ENCODE results near the gene RNF166.

Gene RNF166

DNA sequence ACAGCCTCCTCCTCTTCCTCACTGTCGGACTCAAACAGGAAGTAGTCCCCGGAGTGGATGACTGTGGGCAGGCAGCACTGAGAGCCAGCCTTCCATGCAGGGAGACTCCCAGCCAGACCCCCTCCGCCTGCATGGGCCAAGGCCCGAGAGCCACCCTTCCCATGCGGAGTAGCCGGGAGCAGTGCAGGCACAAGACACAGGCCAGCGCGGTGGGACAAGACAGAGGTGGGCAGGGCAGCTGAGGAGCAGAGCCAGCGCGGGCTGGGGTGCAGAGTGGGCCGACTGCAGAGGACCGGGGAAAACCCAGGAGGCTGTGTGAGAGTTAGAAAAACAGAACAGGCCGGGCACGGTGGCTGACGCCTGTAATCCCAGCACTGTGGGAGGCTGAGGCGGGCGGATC lies 17.7 kb upstream of the RNF166 start:
- no peak for DNase-seq (ENCODE audit: low read depth)

DNA sequence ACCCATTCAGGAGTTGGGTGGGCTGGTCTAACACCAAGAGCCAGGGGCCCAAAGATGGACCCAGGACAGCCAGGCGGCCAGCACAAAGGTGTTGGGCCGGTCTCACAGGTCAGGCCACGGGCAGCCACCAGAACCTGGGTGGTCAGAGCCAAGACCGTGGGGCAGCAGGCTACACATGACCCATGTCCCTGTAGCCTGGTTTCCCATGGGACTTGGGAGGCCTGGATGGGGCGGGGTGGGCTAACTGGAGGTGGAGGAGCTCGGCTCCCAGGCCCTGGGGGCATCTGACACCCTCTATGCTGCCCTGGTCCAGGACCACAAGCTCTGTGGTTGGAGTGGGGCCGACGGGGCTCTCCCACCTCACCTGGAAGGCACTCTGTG lies 17.3 kb upstream of the RNF166 start:
- no peak for DNase-seq (ENCODE audit: low read depth)

DNA sequence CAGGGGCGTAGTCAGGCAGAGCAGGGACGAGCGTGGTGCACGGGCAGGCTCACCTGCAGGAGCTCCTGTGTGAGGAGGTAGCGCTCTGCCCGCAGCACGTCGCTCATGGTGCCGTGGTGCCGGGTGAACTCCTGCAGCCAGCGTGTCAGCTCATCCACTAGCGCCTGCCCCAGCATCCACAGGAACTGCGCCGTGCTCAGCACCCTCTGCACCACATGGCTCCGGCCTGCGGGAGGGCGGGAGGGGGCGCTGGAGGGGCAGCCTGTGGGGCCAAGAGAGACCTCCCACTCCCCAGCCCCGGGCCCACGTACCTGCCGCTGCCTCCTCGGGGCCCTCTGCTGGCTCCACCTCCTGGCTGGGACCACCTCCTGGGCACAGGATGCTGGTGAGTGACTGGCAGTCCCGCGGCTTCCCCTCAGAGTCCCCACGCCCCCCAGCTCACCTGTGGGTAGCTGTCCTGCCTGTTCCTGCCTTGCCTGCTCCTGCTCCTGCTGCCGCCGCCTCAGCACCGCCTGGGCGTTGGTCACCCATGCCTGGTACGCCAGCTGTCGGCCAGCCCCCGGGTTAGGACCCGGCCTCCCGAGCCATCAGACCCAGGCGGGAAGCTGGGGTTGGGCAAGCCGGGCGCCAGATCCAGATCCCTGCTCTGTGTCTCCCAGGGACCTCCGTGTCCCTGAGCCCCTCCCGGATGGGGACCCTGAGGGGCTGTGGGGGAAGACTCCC lies 16.7 kb upstream of the RNF166 start:
- no peak for DNase-seq (ENCODE audit: low read depth)

DNA sequence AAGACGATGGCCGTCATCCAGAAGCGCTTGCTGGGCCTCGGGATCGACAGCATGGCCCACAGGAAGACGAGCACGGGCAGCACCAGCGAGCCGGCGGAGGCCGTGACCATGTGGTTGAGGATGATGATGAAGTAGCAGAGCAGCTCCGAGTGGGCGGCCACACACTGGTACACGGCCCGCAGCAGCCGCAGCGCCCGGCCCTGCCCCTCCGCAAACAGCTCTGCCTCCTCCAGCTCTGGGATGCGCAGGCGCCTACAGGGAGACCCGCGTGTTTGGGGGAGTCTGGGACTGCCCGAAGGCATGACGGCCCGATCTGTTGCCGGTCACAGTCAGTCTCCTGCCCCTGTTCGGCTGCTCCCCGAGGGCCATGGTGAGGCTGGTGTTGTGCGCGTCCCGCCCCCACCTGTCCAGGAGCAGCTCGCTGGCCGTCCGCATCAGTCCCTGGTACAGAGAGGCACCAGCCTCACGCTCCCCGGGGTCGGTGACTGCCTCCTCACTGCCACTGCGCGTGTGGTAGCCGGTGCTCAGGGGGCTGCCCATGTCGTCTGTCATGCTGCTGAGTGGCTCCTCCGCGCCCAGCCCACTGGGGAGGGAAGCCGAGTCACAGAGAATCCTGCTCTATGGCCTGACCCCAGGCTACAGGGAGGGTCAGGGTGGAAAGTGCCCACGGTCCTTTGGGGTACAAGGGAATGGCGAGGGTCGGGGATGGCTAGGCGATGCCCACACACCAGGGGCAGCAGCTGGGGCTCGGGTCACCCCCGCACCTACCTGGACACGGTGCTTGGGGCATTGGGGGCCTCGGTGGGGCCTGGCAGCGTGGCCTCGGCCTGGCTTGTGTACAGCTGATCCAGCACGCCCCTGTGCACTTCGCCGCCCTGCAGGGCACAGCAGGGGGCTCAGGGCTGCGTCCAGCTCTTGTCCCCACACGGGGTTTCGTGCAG lies 15.9 kb upstream of the RNF166 start:
- DNase-seq (ENCODE audit: low read depth), result no peak

DNA sequence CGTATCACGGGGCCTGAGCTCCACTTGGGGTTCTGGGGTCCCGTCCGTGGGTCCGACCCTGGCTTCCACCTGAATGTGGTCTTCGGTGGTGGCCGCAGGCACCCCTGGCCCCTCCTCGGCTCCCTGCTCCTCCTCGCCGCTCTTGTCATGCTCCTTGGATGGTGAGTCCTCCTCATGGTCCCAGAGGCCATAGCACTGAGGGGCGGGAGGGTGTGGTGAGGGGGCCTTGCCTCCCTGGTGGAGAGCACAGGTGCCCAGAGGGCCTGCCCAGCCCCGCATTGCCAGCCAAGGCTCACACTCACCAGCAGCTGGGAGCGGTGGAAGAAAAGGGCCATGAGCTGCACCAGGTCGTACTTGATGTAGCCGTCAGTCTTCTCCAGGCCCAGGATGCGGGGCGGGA lies 15.0 kb upstream of the RNF166 start:
- no peak for DNase-seq (ENCODE audit: low read depth)

DNA sequence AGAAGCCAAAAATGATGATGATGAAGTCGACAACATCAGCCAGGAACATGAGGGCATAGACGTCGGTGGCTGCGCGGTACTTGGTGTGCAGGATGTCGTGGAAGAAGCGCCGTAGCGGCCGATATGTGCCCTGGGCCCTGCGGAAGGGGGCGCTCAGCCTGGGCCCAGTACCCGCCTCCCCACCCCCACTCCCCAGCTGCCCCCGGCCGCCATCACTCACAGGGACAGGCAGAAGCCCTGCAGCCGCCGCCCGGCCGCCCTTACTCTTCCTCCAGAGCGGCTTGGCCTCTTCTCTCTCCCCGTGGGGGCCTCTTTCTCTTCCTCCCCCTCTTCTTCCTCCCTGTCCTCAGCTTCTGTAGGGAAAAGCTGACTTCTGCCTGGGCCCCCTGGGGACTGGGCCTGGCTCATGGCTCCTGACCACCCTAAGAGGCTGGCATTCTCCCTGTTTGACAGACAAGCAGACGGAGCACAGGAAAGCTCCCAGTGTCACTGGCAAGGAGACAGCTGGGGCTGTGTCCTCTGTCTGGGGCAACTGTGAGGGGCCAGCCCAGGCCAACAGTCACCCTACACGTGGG lies 14.3 kb upstream of the RNF166 start:
- no peak for DNase-seq (ENCODE audit: low read depth)

DNA sequence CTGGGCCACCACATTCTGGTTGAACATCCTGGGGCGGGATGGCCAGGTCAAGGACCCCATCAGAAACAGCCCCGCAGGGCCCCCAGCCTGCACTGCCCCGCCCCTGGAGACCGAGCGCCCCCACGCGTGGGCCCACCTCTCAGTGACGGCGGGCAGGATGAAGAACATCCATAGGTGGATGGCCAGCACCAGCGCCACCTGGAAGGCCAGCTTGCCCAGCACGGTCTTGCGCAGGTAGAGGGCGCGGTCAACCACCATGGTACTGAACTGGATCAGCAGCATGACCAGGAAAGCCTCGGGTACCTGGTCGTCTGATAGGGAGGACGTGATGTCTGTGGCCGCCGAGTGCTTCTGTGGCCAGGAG lies 13.7 kb upstream of the RNF166 start:
- DNase-seq (ENCODE audit: low read depth), result no peak

DNA sequence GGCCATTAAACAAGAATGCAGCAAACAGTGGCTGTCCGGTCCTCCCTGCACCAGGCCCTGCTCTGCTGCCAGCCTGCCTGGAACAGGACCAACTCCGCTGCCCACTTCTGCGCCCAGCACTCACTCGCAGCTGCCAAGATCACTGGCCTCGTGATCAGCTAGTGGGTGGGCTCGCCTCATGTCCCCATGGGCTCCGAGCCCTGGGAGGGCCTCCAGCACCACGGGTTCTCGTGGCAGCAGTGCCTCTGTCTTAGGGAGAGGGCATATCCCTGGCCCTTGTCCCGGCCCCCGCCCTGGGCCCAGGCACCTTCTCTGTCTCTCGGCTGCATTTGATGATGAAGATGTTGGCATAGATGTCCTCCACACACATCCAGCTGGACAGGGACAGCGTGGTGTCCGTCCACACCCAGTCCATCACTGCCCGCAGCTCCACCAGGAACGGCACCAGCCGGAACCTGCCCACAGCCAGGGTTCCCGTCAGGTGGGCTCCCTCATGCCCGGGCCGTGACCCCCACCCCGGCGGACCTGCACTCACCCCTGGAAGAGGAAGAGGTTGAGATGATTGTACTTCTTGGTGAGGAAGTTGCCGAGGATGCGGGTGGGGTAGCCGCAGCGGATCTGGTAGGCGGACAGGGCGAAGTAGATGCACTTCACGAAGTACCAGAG lies 13.2 kb upstream of the RNF166 start:
- DNase-seq (ENCODE audit: low read depth), result no peak

DNA sequence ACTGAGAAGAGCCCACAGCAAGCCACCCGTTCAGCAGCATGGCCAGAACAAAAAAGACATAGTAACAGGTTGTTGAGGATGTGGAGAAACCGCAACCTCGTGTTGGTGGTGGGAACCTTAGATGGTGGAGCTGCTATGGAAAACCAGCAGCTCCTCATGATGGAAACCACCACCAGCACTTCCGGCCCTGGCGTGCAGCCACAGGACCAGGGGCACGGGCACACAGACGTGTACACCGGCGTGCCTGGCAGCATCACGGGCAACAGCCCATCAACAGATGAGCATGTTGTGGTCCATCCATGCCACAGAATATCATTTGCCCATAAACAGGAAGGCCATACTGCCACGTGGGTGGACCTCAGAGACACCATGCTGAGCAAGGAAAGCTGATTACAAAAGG lies 12.0 kb upstream of the RNF166 start:
- no peak for DNase-seq (ENCODE audit: low read depth)

DNA sequence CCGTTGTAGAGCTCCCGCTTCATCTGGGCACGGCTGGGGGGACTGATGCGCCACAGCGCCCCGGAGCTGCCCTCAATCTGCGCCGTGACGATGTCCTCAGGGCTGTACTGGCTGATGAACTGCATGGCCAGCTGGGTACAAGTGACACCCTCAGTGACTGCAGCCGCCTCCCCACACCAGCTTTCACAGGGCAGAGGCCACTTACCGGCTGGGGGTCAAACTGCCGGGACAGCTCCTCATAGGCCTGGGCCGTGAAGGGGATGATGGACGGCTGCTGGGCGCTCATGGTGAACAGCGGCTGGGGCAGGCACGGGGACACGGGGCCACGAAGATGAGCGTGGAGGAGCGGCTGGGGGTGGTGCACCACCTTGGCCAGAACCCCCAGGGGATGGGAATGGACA lies 10.4 kb upstream of the RNF166 start:
- DNase-seq (ENCODE audit: low read depth), result no peak

DNA sequence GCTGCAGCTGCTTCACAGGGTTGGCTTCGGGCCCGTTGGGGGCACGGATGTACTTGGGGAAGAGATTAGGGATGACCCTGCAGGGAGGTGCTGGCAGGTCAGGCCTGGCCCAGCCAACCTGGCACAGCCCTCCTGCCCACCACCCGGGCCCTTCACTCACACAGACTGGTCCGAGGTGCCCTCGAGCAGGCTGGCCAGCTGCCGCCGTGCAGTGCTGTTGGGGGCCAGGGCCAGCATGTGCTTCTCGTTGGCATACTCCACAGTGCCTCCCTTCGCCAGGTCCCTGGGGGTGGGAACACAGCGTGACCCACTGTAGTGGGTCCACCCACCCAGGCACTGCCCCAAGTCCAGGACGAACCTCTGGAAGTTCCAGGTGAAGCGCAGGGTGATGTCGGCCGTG lies 10.0 kb upstream of the RNF166 start:
- no peak for DNase-seq (ENCODE audit: low read depth)

DNA sequence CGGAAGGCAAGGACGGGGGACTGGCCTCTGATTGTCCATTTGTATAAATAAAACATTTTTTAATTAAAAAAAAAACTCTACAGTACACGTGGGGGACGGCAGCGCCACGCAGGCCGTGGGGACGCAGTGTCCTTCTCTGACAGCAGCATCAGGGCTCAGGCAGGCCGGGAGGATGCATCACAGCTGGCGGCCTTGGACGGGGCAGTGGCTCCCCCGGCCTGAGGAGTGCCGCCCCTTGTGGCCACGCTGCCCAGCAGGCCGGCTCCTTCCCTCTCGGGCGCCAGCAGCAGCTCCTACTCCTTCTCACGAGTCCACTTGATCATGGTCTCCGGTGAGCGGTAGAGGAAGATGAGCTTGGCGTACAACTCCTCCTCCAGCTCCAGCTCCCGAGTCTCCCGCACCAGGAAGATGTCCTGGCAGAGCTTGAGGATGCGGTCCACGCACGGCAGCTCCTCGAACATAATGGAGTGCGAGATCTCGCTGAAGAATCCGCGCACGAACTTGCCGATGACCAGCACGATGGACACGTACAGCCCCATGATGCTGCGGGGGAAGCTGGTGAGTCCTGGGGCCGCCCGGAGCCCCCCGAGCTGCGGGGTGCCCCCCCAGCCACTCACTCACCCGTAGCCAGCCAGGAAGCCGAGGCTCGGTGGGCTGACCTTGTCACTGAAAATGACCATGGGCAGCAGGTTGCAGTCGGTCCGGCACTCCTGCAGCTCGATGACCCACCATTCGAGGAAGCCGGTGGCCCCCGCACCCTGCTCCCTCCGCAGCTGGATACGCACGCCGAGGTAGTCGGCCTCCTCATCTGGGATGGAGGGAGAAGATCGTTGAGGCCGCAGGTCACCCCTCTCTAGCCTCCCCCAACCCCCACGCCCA lies 9.3 kb upstream of the RNF166 start:
- no peak for DNase-seq (ENCODE audit: low read depth)

DNA sequence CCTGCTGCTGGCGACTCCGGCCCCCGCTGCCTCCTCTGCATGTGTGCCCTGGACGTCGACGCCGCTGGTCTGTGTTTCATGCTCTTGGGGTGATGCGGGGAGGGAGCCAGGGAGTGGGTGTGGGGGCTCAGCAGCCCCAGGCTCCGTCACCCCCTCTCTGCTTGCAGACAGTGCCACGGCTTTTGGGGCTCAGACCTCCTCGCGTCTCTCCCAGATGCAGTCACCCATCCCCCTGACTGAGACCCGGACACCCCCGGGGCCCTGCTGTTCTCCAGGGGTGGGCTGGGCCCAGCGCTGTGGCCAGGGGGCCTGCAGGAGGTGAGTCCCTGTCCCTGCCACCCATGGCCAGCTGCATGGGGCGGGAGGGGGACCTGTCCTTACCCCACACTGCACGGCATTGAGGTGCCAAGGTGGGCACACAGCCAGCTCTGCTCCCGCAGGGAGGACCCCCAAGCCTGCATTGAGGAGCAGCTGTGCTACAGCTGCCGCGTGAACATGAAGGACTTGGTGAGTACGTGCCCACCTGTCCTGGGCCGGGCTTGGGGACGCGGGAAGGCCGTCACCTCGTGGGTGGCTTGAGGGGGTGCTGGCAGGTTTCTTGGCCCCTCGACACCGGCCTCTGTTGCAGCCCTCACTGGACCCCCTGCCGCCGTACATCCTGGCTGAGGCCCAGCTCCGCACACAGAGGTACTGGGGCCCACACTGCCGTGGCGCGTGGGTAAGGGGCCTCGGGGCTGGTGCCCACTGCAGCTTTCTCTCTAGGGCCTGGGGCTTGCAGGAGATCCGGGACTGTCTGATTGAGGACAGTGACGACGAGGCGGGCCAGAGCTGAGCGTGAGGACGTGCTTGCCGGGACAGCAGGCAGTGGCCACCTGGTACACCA lies 8.5 kb upstream of the RNF166 start:
- no peak for DNase-seq (ENCODE audit: low read depth)

DNA sequence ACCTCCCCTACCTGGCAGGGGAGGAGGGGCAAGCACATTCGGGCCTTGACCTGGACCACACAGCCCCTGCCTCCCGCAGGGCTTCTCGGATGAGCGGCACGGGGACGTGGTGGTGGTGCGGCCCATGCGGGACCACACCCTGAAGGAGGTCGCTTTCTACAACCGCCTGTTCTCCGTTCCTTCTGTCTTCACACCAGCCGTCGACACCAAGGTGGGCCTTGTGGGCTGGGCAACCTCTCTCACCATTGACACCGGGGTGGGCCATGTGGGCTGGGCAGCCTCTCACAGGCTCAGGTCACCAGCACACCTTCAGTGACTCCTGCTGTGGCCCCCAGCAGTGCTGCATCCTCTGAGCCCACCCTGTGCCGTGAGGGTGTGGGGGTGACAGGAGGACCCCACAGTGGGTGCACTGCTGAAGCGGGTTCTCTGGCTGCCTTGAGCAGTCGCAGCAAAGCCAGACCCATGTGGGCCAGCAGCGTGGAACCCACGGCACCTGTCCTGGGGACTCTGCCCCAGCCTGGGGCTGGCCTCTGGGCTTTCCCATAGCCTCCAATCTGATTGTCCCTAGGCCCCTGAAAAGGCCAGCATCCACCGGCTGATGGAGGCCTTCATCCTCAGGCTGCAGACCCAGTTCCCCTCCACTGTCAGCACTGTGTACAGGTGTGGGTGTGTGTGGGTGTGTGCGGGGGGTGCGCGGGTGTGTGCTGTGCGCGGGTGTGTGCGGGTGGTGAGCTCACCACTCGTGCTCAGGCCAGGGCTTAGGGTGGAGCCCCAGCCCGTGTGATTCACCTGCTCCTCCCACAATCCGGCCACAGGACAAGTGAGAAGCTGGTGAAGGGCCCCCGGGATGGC lies 7.6 kb upstream of the RNF166 start:
- no peak for DNase-seq (ENCODE audit: low read depth)

DNA sequence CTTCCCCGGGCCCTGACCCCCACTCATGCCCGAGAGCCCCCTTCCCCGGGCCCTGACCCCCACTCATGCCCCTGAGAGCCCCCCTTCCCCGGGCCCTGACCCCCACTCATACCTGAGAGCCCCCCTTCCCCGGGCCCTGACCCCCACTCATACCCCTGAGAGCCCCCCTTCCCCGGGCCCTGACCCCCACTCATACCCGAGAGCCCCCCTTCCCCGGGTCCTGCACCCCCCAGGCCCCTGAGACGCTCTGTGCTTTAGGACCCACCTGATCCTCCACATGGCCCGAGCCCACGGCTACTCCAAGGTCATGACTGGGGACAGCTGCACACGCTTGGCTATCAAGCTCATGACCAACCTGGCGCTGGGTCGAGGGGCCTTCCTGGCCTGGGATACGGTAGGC lies 6.8 kb upstream of the RNF166 start:
- no peak for DNase-seq (ENCODE audit: low read depth)

DNA sequence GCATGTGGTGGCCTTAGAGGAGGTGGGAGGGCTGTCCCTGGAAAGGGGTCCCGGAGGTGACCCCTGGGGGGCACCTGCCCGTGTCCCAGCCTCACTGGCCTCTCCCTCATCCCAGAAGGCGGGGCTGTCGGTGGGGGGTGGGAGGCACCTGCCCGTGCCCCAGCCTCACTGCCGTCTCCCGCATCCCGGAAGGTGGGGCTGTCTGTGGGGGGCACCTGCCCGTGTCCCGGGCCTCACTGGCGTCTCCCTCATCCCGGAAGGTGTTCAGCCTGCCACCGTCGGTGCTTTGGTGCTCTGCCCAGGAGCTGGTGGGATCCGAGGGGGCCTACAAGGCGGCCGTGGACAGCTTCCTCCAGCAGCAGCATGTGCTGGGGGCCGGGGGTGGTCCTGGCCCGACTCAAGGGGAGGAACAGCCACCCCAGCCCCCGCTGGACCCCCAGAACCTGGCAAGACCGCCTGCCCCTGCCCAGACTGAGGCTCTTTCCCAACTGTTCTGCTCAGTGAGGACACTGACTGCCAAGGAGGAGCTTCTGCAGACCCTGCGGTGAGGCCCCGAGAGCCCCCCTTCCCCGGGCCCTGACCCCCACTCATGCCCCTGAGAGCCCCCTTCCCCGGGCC lies 6.3 kb upstream of the RNF166 start:
- no peak for DNase-seq (ENCODE audit: low read depth)

DNA sequence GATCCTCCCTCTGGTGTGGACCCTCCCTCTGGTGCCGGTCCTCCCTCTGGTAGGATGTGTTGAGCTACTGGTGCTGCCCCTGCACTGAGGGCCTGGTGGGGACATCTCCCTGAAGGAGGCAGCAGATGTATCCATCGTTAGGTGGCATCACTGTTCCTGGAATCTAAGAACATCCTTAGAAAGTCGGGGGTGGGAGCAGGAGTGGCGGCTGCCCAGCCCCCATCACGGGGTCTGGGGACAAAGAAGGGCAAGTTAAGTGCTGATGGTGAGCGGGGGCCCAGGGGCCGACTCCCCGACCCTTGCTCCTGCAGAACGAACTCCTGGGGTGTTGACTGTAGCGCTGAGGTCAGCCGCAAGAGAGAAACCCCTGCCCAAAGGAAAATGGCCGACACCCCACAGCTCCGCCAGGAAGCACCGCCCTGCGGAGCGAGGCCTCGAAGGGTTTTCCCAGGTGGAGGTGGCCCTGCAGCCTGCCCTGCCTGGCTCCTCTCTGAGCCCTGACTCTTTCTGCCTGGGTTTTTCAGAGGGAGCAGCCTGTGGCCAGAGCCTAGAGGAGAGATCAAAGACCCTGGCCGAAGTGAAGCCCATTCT lies 5.6 kb upstream of the RNF166 start:
- DNase-seq (ENCODE audit: low read depth), result no peak

DNA sequence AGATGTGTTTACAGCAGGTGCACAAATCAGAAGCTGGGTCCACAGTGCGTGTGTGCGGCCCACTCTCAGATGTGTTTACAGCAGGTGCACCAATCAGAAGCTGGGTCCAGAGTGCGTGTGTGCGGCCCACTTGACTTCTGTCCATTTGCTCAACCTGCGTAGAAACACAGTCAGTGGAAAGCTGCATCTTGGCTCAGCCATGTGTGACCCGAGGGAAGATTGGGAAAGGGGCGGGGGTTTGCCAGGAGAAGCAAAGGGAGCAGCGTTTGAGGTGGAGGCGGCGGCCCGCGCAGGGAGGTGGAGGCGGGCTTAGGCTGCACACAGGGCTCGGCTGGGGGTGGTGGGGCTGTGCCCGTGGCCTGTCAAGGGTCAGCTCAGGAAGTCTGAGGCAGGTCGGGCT lies 4.3 kb upstream of the RNF166 start:
- no peak for DNase-seq (ENCODE audit: low read depth)

All from stimulated activated CD4-positive, alpha-beta T cell treated with anti-CD3 and anti-CD28 coated beads, Interleukin-2, amount 100 ng/mL, for 4 hours (primary cell).